GM12891 (cell line): Measurements from ENCODE around the gene ZBTB24.

Experiments used
- POLR2A ChIP-seq: IDR thresholded peaks from 2 replicates; pipeline ENCODE4 v1.6.1; 2011; ENCODE audit warnings: low read depth, low read length, control low read depth
- POLR2AphosphoS5 ChIP-seq: IDR thresholded peaks from 2 replicates; pipeline ENCODE4 v1.6.1; 2011; ENCODE audit warnings: low read depth, low read length, control low read depth
- SPI1 ChIP-seq: IDR thresholded peaks from 2 replicates; pipeline ENCODE4 v1.6.1; 2011; ENCODE audit warnings: low read depth, low read length, control low read depth

DNA sequence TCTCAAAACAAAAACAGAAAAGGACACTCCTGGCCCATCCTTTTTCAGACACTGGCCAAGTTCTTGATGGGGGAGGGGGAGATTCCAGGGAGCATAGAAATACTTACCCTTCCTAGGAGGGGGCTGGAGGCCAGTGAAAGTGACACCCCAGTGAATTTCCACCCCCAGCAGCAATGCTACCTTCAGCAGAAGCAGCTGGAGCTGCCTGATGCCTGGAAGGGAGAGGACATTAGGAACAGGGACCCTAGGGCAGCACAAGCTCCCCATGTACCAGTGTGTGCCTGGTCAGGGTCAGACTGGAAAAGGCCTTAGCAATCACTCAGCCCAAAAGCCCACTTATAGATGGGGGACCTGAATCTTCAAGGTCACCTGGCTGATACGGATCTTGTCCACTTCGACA lies 29.9 kb downstream of the ZBTB24 start:
- no peak for TF ChIP-seq POLR2AphosphoS5
- TF ChIP-seq SPI1 = no peak
- TF ChIP-seq POLR2A = no peak
